ENCODE measurements around the gene FSHR.

FSHR gene

GRCh38 chr2:48915227-48915626 lies 239.1 kb downstream of the FSHR start:
- no peak for DNase-seq (ENCODE audit: extremely low read depth in 1 of 2, low read depth in 1 of 2)

- DNase-seq (ENCODE audit: extremely low read depth in 1 of 2, low read depth in 1 of 2), result no peak
Observed at GRCh38 chr2:48914477-48915089, 239.7 kb downstream of the FSHR start.
